ENCODE measurements around the gene TFF2.
A peak's percentile ranks its signal among the peaks of the same experiment; 100 is the strongest.

TFF2 gene

DNA sequence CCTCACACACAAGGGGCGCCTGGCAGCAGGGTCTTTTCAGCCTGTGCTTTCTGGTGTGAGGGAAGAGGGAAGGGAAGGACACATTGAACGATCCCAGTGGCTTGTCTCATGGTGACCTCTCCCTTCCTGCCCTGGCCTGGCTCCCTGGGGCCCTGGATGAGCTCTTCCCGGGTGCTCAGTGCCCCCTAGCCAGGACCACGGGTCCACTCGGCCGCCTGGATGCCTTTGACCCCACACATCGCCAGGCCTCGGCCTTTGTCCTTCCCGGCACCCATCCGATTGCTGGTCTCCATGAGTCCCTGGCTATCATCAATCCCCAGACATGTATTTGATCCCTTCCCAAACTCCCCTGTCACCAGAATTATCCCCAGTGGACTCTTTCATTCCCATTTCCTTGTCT, 29.6 kb downstream of the TFF2 start:
- DNase-seq, result no peak

DNA sequence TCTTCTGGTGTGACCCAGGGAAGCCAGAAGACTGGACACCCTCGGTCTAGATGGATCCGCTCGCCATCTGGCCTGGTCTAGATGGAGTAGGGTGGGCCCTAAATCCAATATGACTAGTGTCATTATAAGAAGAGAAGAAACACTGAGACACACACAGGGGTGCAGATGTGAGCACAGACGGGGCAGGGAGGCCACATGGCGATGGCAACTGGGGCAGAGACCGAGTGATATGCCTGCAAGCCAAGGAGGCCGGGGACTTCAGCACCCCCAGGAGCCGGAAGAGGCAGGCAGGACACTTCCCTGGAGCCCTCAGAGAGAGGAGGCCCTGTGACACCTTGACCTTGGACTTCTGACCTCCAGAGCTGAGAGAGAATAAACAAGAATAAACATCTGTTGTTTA, 30.0 kb downstream of the TFF2 start:
- DNase-seq, result no peak

DNA sequence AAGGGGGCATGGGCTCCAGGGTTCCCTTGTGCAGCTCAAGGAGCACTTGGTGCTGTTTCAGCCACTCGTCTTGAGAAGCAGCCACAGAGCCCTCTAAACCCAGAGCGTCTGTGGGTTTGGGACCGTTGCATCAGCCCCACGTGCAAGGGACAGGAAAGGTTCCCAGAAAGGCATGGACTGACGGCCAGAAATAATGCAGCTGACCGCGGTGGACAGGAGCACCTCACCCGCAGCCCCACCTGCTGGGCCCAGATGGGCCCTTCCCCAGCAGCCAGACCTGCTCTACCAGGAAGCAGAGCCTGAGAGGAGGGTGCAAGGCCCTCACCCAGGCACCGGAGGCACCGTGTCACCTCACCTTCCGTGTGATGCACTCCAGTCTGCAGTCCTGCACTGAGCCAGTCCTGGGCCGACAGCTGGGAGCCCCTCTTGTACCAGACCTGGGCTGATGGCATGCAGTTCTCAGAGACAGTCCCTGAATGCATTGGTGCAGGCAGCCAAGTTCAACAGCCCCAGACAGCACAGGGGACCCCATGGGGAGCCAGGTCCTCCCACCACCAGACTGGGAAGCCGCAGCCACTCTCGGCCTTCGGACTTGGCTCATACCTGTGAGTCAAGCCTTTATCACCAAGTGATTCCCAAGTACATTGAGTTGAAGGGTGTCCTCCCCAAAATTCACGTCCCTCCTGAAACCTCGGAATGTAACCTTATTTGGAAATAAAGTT, 30.8 kb downstream of the TFF2 start:
- DNase-seq, result no peak

DNA sequence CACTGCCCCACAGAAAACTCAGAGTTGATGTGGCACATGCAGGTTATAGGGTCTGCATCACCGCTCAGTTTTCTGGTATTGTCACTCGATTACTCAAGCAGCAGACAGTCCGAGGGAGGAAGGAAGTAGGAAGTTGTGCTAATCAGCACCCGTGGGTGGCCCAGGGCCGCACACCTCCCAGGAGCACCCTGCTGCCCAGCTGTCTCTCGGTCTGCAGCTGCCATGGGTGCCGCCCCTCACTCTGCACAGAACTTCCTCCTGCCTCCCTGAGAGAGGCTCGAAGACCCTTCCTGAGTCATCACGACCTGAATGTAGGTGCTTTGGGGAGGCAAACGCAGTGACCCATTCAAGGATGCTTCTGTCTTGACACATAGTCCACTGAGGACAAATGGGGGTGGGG, 31.4 kb downstream of the TFF2 start:
- DNase-seq, result peak in 1 of 51 donors; percentile 9

DNA sequence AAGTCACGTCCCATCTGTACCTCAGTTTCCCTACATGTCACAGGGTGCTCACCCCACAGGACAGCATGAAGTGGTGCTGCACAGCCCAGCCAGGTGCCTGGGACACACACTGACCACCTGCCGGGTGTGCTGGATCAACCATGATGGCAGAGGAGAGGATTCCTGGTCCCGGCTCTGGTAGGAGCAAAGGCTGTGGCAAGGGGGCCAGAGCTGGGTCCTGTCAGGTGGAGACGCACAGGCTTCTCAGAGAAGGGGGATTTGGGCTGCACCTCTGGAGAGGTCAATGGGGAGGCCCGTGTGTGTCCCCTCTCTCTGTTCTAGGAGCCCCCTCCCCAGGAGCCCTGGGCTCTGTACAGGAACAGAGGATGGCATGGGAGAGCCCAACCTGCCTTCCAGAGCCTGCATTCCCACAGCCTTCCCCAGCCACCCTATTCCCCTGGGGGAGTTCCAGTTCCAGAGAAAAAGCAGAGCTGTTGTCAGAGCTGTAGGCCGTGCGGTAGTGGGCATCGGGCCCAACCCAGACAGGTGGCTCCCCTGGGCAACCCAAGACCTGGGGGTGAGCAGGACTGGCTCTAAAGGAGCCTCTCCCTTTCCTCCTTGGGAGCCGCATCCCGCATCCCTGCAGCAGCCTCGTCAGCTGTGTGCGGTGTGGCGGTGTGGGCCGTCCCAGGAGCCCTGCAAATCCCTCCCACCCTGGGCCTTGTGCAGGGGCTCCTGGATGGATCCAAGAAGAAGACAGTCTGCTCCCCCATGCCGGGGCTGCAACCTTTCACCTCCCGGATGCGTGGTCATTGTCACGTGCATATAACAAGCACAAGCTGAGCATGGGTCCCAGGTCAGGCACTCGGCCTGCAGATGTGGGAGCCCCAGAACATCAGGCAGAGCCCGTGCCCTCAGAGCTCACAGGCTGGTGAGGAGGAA, 32.7 kb downstream of the TFF2 start:
- DNase-seq, result no peak

DNA sequence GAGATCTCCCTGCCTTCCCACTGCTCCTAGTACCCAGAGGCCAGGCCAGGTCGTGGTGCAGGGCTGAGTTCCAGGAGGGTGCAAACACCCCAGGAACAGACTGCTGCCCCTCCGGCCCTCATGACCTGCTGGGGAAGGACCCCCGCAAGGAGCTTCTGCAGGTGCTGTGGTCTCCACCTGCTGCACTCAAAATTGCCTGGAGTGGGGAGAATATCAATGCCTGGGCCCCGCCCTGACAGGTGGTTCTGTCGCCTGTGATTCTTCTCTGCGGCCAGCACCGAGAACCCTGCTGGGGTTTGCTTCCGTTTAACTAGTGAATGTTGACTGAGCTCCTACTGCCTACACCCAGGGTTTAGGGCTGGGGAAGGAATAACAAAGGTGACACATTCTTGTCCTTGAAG, 33.5 kb downstream of the TFF2 start:
- no peak for DNase-seq

DNA sequence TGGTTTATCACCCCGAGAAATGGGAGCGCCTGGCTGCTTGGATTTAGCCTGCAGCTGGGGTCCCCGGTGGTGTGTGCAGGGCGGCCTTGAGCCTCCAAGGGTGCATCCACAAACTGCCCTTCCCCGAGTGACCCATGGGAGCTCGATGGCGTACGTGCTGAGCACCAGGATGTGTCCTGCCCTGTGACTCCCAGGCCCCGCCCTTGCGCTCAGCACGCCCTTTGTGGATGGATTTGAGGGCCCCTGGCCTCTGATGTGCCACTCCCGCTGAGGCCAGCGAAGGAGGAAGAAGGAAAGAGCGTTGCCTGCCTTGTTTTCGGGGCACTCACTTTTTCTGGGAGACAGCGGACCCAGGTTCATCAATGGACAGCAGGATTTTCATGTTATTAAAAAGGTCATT, 33.9 kb downstream of the TFF2 start:
- no peak for DNase-seq

DNA sequence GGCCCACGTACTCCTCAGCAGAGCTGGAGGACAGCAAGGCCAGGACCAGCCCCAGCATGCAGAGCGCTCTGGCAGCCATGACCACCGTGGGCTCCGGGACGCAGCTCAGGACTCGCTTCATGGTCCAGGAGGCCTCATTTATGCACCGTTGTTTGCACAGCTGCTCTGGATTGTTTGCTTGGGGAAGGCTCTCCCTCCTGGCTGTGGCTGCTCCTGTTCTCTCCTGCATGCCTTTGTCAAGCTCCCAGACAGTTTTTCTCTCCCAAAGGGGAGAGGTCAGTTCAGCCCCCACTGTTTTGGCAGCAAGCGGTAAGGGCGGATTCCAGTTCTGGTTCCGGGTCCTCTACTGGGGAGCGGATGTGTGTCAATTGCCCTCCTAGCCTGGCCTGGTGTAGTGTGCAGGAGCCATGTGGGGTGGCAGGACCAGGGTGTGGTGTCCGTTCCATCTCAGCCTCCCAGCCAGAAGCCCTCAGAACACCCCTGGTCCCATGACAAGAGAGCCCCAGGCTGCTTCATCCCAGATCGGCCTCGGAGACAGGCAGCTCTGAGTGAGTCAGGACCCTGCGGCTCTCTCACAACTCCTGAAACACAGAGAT, 35.4 kb downstream of the TFF2 start, which contains the start of gene TFF3:
Gene TFF3, minus strand, starts transcription at position 114 of the 596 bp plus-strand sequence. Its CDS starts 35 bp downstream, at position 79.
- no peak for DNase-seq

DNA sequence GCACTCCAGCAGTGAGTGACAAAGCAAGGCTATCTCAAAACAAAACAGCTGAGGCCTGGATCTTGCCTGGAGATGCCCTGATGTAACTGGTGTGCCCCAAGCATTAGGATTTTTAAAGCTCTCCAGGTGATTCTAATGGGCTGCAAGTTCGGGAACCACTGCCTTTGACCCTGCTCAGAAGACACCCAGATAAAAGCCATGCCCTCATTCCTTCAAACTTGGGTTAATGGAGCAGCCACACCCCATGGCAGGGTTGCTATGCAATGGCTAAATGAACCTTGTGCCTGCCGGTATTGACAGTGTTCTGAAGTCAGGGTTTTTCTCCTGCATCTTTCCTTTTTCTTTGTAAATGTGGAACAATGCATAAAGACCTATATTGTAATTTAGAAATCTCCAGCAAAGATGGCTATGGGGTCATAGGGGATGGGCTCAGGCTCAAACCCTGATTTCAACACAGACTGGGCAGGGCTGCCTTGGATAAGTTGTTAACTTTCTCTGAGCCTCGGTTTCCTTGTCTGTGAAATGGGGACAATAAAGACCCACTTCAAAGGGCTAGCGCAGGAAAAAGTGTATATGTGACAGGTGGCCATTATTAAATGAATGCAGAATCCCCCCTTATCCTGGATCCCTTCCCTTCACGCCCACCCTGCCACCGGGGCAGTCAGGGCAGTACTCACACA, 36.0 kb downstream of the TFF2 start:
- no peak for DNase-seq

DNA sequence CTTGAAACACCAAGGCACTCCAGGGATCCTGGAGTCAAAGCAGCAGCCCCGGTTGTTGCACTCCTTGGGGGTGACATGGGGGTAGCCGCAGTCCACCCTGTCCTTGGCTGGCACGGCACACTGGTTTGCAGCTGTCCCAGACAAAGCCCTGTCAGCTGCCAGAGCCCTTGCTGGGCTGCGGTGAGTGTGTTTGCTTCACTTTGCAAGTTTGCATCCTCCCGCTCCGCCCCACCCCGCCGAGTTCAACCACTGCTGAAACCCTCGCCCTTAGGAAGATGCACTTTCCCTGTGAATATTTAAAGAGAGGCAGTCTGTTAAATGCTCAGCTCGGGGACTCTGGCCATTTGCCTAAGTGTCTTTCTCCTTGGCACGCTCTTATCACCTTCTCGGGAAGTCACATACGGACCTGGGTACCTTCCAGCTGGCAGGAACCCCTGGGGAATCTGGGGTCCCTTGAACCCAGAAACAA, 37.3 kb downstream of the TFF2 start:
- no peak for DNase-seq

DNA sequence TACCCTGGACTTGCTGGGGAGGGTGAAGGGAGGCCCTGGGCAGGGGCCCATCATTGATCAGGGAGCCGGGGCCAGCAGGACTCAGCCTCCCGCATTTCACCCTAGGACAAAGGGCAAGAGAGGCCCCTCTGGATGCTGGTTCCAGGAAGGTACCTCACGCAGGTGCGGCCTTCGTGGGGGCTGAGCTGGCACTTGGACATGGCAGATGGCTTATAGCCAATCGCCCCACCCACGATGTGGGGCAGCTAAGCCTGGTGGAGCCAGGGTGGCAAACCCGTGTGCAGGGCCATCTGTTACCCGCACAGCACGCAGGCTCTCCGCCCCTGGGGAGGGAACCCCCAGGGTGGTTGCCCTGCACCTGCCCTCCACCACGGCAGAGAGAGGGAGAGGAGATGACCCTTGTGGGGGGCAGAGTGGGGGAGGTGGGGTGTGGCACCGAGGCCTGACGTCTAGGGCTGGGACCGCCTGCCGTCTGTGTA, 38.1 kb downstream of the TFF2 start:
- DNase-seq, result no peak

DNA sequence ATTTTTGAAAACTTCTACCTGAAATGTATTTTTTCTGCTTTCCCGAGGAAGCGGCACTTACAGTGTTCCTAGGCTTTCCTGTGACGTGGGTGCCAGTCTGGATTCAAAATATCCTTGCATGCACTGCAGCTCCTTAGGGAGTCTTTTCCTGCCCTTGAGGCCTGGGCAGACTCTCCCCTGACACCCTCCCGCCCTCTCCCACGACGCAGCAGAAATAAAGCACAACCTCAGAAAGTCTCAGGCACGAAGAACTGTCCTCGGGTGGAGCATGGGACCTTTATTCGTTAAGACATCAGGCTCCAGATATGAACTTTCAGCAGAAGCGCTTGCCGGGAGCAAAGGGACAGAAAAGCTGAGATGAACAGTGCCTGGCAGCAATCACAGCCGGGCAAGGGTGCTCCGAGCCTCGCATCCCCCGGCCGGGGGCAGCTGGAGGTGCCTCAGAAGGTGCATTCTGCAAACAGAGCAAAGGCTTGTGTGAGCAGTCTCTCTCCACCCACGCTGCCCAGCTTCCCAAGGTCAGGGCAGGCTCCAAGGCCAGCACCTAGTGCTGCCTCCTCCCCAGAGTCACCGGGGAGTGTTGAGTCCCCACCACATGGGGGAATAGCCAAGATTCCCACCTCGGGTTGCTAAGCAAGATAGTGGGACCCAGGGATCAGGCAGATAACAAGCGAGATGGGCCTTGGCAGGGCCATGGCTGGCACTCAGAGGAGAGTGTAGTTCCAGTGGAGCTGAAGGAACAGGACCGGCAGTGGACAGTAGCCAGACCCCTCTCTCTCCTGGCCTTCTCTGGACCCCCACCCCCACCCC, 38.8 kb downstream of the TFF2 start:
- DNase-seq, result no peak

DNA sequence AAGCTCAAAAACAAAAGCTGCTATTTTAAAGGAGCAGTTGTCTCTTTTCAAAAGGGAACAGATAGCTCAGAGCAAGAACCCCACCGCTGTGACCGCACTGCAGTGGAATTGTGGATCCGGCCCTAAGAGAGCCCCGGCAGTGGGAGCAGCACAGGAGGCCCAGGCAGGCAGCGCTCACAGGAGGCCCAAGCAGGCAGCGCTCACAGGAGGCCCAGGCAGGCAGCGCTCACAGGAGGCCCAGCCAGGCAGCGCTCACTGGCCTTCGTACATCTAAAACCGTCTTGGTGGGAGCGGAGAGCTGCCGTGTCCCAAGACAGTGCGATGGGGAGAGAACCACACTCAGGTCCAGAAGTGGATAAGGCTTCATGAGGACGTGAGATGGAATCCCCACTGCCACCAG, 39.6 kb downstream of the TFF2 start:
- DNase-seq, result no peak

DNA sequence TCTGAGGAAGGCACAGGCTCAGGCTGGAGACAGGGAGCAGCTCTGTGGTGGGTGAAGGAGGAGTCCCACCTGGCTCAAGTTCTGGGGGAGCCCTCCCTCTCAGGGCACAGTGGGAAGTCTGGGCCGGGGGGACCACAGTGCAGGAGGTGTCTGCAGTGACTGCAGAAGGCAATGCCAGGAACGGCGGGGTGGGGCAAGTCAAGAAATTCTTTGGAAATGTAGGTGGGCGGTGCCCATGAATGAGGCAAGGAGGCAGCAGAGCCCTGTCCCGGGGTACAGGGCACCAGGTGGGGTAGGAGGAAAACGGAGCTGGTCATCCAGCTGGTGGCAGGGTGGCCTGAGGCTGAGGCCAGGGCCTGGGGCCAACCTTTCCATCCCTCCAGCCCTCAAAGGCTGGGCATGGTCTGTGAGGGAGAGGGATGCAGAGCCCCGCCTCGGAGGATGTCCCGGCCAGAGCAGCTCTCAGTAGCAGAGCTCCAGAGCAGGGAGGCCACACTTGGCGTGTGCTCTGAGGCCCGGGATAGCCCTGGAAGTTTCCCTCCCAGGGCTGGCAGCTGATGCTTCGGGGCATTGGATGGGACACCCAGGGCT, 40.3 kb downstream of the TFF2 start:
- DNase-seq, result no peak

DNA sequence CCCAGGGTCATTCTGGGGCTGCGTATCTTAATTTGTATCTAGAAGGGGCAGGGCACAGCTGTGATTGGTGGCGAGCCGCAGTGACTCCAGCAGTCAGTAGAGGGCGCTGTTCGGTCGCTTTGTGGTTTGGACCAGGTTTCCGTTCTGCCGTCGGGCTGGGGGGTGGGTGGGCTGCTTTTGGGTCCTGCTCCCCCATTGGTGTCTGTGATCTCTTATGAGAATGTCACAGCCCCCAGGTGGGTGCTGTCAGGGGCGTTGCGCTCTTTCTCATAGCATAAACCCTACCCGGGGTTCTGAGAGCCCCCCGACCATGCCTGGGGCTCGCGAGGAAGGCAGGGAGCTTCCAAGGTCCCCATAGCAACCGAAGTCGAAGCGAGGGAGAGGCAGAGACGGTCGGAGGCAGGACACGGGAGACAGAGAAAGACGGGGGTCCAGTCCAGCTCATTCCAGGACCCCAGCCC, 41.0 kb downstream of the TFF2 start:
- peak in 31 of 51 donors; percentile 10 to 79 (median 35) for DNase-seq

DNA sequence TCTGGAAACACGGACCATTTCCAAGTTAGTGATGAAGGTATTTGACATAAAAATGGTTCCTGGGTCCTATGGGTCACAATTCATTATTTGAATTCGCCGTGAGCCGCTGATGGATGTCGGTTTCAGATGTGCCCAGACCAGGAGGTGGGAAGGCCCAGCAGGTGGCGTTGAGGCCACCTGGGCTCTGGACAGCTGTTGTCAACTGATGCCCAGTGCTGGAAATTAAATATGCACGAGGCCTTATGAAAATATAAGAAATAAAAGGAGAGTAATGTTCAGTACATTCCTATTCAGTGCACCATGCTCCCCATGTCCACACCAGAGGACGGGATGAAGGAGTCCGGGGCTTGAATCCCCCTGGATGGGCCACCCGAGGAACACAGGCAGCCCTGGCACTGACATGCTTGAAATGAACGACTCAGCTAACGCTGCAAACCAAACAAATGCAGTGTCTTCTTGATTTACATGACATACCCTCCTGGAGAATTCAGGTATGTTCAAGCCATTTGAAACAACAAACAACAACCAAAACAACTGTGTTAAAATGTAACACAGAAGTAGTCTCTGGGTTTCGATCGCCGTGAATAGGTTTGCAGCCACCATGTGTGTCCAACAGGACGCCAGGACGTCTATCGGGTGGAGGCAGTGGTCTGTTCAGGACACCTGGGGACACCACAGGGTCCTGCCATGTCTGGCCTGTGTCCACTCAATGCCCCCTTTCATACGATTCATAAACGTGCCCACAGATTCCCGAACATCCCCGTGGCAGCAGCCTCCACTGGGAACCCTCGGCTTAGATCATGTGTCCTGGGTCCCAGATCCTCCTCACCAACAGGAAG, 41.7 kb downstream of the TFF2 start:
- peak in 1 of 51 donors; percentile 16 for DNase-seq

DNA sequence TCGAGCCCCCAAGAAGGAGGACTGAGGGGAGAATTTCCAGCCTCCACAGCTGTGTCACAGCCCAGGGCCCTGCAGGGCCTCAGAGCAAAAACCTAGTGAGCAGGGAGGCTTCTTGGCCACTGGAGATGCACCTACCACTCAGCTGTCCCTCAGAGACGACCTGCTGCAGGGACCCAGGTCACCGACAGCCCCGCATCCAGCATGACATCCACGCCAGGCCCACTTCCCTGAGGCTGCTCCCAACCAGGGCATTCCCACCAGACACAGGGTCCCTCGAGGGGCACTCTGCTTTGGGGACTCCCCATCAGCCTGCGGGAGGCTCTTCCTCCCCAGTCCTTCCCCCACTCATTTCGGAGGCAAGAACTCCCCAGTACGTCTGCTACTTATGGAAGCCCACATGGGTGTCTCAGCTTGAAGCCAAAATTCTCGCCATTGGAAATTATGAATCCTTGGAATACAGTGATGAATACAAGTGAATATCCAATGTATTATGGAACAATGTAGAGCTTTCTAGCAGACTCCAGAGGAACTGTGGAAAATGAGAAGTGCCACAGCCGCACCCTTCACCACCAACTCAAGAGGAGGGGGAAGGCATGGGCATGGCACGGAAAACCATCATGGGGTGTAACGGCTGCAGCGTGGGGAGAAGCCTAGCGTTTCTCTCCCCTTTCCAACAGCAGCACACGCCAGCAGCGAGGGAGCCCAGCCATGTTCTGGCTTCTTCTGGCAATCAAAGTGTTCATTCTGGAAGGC, 42.5 kb downstream of the TFF2 start:
- no peak for DNase-seq

DNA sequence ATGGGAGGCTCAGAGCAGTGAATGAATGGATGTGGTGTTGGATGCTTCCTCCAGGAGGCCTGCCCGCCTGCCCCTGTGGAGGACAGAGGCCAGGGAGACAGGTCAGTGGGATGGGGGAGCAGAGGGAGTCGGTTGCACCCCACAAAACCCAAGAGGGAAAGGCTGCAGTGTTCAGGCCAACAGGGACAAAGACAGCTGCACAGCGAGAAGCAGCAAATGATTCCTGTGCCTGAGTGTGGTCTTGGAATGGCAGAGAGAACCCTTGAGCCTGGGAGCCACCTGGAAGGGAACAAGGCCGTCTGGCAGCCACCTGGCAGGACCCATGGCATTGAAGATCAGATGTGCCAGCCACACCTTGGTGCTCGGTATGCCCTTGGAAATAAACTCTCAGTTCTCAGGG, 43.7 kb downstream of the TFF2 start:
- DNase-seq, result no peak

Measured in hypothalamus (tissue), 51 donors.